ES-I3 (cell line): Measurements from ENCODE around the gene PLG.
"Not testable (repeated sequence)": the region's sequence is repeated elsewhere in the genome, so short reads cannot be mapped to it uniquely, and the experiment has no call there.

Source experiments
- H3K36me3 ChIP-seq: 2 replicates; pipeline ENCODE4 v1.6.1; 2013; ENCODE audit warnings: mild to moderate bottlenecking, low read length, control low read depth, moderate library complexity; ENCODE audit not compliant: insufficient read depth
- H3K4me1 ChIP-seq: 2 replicates; pipeline ENCODE4 v1.6.1; 2013; ENCODE audit warnings: mild to moderate bottlenecking, control low read depth, low read length; ENCODE audit not compliant: insufficient read depth
- H3K9ac ChIP-seq: 2 replicates; pipeline ENCODE4 v1.6.1; 2013; ENCODE audit warnings: low read depth, mild to moderate bottlenecking, low read length, moderate library complexity
- H3K9me3 ChIP-seq: 2 replicates; pipeline ENCODE4 v1.6.1; 2013; ENCODE audit warnings: mild to moderate bottlenecking, low read length, moderate library complexity; ENCODE audit not compliant: control insufficient read depth, insufficient read depth

Gene PLG

DNA sequence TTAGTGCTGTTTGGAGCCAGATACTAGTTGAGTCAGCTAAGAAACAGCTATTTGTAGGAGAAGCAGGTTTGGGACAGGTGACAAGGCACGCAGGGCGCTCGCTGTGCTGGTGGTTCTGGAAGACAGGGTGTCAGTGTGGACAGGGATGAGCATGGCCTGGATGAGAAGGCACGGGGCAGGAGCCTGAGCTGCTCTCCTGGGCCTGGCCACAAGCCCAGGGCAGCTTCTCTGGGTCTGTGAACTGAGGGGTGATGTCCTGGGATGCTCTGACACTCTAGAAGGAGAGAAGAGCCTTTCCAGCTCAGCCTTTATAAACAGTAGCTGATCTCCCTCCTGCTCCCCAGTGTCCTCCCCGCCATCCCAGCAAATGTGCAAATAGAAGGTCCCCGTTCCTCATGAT, 37.9 kb downstream of the PLG start:
- no peaks in the 10 kb centered on the region for H3K36me3 ChIP-seq
- no peaks in the 10 kb centered on the region for H3K9me3 ChIP-seq
- H3K9ac ChIP-seq, result no peak overlapping the region
- H3K4me1 ChIP-seq, result no peaks in the 10 kb centered on the region

DNA sequence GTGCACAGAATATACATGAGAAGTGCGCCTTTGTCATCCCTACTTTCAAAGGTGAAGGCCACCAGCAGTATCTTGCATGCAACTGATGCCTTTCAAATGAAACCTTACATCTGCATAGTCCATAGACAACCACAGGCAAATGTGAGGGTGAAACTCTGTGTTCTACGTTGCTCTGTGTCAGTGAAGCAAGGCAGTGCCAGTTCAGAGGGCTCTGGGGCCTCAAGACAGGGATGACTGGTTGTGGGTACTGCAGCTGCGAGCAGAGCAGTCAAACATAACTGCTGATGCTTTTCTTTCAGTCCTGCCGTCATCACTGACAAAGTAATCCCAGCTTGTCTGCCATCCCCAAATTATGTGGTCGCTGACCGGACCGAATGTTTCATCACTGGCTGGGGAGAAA, 39.0 kb downstream of the PLG start:
- H3K4me1 ChIP-seq, H3K9ac ChIP-seq, H3K9me3 ChIP-seq, H3K36me3 ChIP-seq: not testable (repeated sequence)

DNA sequence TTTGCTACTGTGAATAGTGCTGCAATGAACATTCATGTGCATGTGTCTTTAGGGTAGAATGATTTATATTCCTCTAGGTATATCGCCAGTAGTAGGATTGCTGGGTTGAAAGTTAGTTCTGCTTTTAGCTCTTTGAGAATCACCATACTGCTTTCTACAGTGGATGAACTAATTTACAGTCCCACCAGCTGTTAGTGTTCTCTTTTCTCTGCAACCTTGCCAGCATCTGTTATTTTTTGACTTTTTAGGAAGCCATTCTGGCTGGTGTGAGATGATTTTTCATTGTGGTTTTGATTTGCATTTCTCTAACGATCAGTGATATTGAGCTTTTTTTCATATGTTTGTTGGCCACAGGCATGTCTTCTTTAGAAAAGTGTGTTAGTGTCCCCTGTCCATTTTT, 40.0 kb downstream of the PLG start:
- H3K4me1 ChIP-seq, result no peaks in the 10 kb centered on the region
- H3K36me3 ChIP-seq, result no peaks in the 10 kb centered on the region
- no peak overlapping the region for H3K9ac ChIP-seq
- no peaks in the 10 kb centered on the region for H3K9me3 ChIP-seq

DNA sequence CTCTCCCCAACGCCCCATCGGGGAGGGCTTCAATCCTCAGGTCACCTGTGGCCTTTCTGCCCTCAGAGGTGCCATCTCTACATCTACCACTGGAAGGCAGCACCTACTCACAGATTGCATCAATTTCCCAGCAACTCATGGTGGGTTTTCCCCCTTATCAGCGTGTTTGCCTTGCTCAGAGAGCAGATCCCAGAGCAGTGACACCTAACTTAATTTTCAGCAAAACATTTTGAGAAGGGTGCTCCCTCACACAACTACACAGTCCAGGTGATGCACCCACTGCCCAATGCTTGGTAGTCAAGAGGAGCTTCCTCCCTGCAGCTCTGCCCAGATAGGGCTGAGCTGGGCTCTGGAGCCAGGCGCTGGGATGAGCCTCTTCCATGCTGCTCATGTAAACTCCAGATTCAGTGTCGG, 48.2 kb downstream of the PLG start:
- Histone ChIP-seq H3K9me3 (no peaks in the 10 kb centered on the region), H3K4me1 (0 out of 2 replicates have a peak, but pooled peaks cover under 1% of the 10 kb centered on the region), H3K36me3 (no peaks in the 10 kb centered on the region), H3K9ac (peak overlapping the region; percentile 4; the same call in 1 of the 2 replicates)

DNA sequence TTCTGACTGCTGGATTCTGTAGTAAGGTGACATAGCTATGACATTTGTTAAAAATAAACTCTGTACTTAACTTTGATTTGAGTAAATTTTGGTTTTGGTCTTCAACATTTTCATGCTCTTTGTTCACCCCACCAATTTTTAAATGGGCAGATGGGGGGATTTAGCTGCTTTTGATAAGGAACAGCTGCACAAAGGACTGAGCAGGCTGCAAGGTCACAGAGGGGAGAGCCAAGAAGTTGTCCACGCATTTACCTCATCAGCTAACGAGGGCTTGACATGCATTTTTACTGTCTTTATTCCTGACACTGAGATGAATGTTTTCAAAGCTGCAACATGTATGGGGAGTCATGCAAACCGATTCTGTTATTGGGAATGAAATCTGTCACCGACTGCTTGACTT, 51.2 kb downstream of the PLG start:
- not testable (repeated sequence) for H3K36me3 ChIP-seq, H3K9ac ChIP-seq, H3K4me1 ChIP-seq, H3K9me3 ChIP-seq

DNA sequence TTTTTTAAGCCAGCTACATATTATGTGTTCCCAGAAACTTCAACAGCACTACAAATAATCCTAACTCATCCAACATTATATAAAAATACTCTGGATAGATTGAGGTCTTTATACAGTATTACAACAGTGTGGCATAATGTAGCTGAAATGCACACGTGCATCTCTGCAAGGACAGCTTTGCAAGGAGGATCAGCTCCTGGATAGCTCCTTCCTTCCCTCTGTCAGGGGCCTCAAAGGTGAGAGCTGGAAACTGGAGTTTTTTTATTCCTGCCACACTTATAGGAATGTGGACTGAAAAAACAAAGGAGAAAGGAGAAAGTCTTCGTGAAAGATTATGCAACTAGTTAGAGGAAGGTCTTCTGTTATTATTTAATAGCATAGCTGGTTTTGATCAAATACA, 53.1 kb downstream of the PLG start:
- Histone ChIP-seq H3K9me3 (no peaks in the 10 kb centered on the region), H3K36me3 (no peaks in the 10 kb centered on the region), H3K4me1 (0 out of 2 replicates have a peak, but pooled peaks cover 4% of the 10 kb centered on the region), H3K9ac (no peak overlapping the region)

DNA sequence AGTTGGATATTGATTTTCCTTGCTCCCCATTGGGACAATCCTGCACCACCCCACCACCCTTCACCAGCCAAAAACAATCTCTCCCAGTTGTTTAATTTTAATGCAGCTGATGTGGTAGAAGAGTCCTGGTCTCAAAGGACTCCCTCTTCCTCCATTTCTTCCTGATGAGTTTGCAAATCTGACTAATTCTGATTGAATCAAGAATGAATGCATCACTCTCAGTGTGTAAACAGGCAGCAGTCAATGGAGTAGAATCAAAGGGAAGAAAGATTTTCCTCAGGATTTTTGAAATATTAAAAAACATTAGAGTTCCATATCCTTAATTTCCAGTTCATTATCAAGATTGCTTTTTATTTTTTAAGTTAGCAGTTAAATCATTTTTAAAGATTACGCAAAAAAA, 54.0 kb downstream of the PLG start:
- Histone ChIP-seq H3K36me3 (no peaks in the 10 kb centered on the region), H3K9me3 (no peaks in the 10 kb centered on the region), H3K4me1 (0 out of 2 replicates have a peak, but pooled peaks cover 4% of the 10 kb centered on the region), H3K9ac (no peak overlapping the region)

DNA sequence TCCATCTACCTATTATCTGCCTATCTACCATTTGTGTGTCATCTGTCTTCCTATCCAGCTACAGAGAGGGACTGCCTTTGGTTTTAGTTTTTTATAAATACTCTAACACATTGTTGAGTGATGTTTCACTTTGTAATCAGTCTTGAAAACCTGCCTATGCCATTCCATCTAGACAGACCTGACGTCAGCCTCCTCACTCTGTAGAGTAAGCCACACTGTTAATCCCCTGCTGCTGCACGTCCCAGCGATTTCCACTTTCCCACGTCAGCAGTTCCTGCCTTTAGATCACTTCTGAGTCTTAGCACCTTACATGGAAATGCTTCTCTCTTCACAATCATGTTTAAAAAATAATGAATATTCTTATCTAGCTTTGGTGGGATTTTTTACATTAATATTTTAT, 54.8 kb downstream of the PLG start:
- Histone ChIP-seq H3K9me3 (no peaks in the 10 kb centered on the region), H3K9ac (no peak overlapping the region), H3K4me1 (0 out of 2 replicates have a peak, but pooled peaks cover 4% of the 10 kb centered on the region), H3K36me3 (no peaks in the 10 kb centered on the region)

DNA sequence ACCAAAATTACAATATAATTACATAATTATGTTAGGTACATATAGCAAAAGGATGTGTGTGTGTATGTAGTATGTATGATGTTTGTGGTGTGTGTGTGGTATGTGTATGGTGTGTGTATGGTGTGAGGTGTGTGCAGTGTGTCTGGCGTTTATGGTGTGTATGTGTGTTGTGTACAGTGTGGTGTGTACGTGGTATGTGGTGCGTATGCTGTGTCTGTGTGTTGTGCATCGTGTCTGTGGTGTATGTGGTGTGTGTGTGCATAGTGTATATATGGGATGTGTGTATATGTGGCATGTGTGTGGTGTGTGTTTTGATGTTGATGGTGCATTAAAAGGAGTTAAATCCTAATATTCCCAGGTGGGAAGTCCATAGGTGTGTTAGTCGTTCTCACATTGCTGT, 62.8 kb downstream of the PLG start:
- no peaks in the 10 kb centered on the region for H3K4me1 ChIP-seq
- H3K9ac ChIP-seq, result no peak overlapping the region
- H3K36me3 ChIP-seq, result no peaks in the 10 kb centered on the region
- no peaks in the 10 kb centered on the region; the same call in 1 of the 2 replicates for H3K9me3 ChIP-seq

DNA sequence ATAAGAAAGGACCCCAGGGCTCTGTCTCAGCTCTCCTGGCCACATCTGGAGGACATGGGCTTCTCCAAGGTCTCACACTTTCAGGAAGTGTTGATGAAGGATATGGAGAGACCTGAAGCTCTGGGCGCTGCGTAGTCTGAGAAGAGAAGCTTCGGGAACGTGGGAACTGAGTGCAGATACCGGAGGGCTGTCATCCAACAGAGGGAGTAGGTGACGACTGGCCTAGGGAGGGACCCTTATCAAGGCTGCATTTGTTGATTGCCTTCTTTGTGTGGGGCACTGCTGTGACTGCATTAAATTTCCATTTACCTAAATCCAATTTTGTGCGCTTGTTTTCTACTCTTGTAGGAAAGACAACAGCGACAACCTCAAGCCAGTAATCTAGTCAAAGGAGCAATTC, 63.4 kb downstream of the PLG start:
- no peaks in the 10 kb centered on the region; the same call in 1 of the 2 replicates for H3K9me3 ChIP-seq
- no peaks in the 10 kb centered on the region for H3K36me3 ChIP-seq
- no peaks in the 10 kb centered on the region for H3K4me1 ChIP-seq
- no peak overlapping the region for H3K9ac ChIP-seq

DNA sequence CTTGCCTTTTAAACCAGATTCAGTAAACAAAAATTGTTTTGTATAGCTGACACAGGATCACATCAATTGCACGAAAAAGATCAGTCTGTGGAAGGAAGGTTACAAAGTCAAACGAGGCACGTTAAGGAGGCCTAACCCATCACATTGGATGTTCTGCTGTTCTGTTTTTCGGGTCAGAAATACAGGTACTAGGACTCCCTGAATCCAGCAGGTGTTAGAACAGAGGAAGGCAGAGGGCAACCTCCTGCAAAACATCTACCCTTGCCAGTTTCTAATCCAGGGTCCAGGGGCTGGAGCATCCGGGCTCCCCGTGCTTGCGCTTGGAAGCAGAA, 64.6 kb downstream of the PLG start:
- Histone ChIP-seq H3K4me1 (no peaks in the 10 kb centered on the region), H3K9ac (peak overlapping the region; percentile 81; the same call in 1 of the 2 replicates), H3K36me3 (no peaks in the 10 kb centered on the region), H3K9me3 (no peaks in the 10 kb centered on the region; the same call in 1 of the 2 replicates)

DNA sequence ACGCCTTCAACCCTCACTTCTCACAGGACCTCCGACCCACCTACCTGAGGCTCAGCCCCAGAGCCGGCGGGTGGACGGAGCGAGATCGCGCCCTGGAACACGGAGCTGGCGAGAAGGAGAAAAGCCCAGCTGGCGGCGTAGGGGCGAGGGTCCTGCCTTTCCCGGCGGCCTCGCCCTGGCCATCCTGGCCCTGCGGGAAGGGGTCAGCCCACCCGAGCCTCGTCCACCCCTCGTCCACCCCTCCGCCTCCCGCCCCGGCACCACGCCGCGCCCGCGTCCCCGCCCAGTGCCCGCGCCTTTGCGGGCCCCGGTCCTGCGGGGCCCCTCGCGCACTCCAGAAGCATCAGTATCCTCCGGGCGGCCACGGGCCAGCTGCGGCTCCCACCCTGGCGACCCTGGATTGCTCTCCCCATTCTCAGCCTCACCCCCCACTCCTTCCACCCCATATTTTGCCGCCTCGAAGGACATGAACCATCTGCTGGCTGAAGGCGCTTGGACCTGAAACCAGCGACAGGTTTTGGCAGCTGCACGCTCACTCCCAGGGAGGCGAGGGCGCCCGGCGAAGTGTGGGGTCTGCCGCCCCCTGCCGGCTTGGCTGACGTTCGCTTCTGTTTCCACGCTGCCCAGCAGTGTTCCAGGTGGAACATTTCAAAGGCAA, 65.1 kb downstream of the PLG start:
- Histone ChIP-seq H3K9me3 (no peaks in the 10 kb centered on the region; the same call in 1 of the 2 replicates), H3K9ac (peak overlapping the region; percentile 81), H3K36me3 (no peaks in the 10 kb centered on the region), H3K4me1 (no peaks in the 10 kb centered on the region)

DNA sequence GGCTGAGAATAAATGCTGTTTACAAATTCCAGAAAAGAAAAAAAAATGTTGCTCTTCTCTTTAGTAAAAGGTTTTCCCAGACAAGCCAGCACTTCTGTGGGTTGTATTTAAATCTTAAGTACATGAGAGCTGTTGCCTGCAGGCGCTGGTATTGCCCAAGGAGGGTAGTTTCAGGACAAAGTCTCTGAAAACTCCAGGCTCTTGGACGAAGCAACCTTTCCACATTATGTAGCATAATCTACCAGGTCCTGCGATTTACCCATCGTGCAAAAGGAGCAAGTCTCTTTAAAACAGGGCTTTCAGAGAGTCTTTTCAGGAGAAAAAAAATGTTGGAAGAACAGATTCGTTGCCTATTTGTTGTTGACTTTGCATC, 65.6 kb downstream of the PLG start:
- Histone ChIP-seq H3K36me3 (no peaks in the 10 kb centered on the region), H3K9me3 (no peaks in the 10 kb centered on the region), H3K9ac (no peak overlapping the region), H3K4me1 (no peaks in the 10 kb centered on the region)

DNA sequence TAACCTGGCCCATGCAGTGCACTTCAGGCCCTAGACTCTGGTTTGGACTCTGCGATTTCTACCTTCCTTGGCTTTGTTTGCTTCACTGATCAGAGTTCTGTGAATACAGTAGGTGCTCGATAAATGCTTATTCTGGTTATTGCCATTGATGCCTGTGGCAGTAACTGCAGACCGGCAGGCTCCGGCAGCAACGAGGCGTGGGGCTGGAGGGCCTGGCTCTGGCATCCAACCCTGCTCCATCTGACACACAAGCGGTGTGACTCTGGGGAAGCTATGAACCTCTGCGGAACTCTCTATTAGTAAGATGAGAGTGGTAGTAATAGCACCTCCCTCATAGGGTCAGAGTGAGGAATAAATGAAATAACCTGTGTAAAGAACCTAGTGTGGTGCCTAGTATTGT, 66.1 kb downstream of the PLG start:
- Histone ChIP-seq H3K4me1 (no peaks in the 10 kb centered on the region), H3K9ac (no peak overlapping the region), H3K9me3 (no peaks in the 10 kb centered on the region), H3K36me3 (no peaks in the 10 kb centered on the region)

DNA sequence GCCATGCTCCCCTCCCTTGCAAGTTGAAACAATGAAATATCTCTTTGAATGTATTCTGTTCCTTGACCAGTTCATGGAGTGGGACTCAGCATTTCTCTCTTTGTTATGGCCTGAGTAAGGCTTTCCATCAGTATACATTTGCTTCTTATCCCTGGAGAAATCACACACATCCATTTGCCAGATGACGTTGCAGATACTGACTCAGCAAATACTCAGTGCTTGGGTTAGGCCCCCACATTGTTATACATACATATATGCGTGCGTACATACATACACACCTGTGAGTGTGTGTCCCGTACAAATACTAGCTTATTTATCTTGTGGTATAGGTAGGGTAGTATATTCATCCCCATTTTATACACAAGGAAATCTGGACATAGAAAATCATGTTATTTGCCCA, 72.4 kb downstream of the PLG start:
- no peaks in the 10 kb centered on the region for H3K9me3 ChIP-seq
- no peaks in the 10 kb centered on the region for H3K36me3 ChIP-seq
- H3K4me1 ChIP-seq, result no peaks in the 10 kb centered on the region
- no peak overlapping the region for H3K9ac ChIP-seq
